Endothelial cell of umbilical vein (primary cell): ENCODE results near the gene ABR. TPM values are rescaled to one million over a fixed set of nuclear protein-coding genes. Genes with fewer than 3 reads are reported as not detected.

Experiments used
- BruUV-seq: library from RNA; stranded (reverse); fragments of 400-500 nt; replicated peaks from 2 replicates; lab custom pipeline; 2021; lab: Mats Ljungman, UMichigan
- CTCF ChIA-PET: fragments of 300-600, 350-600 bp; sonication (Branson Sonifier 250); formaldehyde crosslinking; loops from one replicate; lab custom pipeline; 2021; ENCODE audit warnings: antibody characterized with exemption, inconsistent platforms; lab: Charles Lee
- POLR2A ChIA-PET: fragments of 300-600, 350-600 bp; sonication (Branson Sonifier 250); formaldehyde crosslinking; loops from one replicate; lab custom pipeline; 2021; ENCODE audit warnings: antibody characterized with exemption, inconsistent platforms; lab: Charles Lee
- DNase-seq: peaks from one replicate; pipeline ENCODE4 v3.0.0-alpha.2; 2011; ENCODE audit warnings: low read depth, low spot score
- FAIRE-seq: peaks from 2 replicates; lab custom pipeline; 2011; peaks lifted over from hg19 to GRCh38; lab: Jason Lieb, UNC
- H2AFZ ChIP-seq: 2 replicates; pipeline ENCODE4 v1.6.0; 2012; ENCODE audit warnings: low read depth, low read length, control low read depth, inconsistent platforms
- H3K27ac ChIP-seq: 2 replicates; pipeline ENCODE4 v1.5.1; 2011; ENCODE audit warnings: low read depth, mild to moderate bottlenecking, control low read depth, low read length, moderate library complexity; ENCODE audit not compliant: insufficient read depth
- H3K27me3 ChIP-seq, 2 experiments: 2 replicates each; pipeline versions ENCODE4 v1.6.0 to v1.6.1; 2011; ENCODE audit warnings: low read length in 2 of 2, mixed read lengths in 1 of 2; ENCODE audit not compliant: control insufficient read depth in 2 of 2, insufficient read depth in 2 of 2
- H3K36me3 ChIP-seq, 2 experiments: 2 replicates in 1 of 2; 3 replicates in 1 of 2; pipeline ENCODE4 v1.5.1; 2011; ENCODE audit warnings: low read length in 2 of 2, mild to moderate bottlenecking in 1 of 2, moderate library complexity in 1 of 2; ENCODE audit not compliant: control insufficient read depth in 2 of 2, insufficient read depth in 2 of 2; ENCODE audit errors: extremely low read depth in 1 of 2
- H3K4me1 ChIP-seq: 3 replicates; pipeline ENCODE4 v1.5.1; 2011; ENCODE audit warnings: mild to moderate bottlenecking, low read length; ENCODE audit not compliant: control insufficient read depth, insufficient read depth; ENCODE audit errors: extremely low read depth
- H3K4me2 ChIP-seq: 2 replicates; pipeline ENCODE4 v1.6.1; 2011; ENCODE audit warnings: low read length, control low read depth, mixed read lengths; ENCODE audit not compliant: insufficient read depth
- H3K4me3 ChIP-seq, 3 experiments: fragments of 200-600 bp in 1 of 3; sonication (generic), shearing (Covaris generic) in 1 of 3; replicated peaks in 1 of 3; 2 replicates each; pipeline ENCODE4 v1.5.1; 2011 to 2016; ENCODE audit warnings: control low read depth in 3 of 3, low read length in 3 of 3, mild to moderate bottlenecking in 2 of 3, inconsistent platforms in 1 of 3, low read depth in 1 of 3, moderate library complexity in 1 of 3; ENCODE audit not compliant: insufficient read depth in 1 of 3
- H3K79me2 ChIP-seq: 2 replicates; pipeline ENCODE4 v1.6.0; 2012; ENCODE audit warnings: low read length, inconsistent platforms; ENCODE audit not compliant: control insufficient read depth, insufficient read depth
- H3K9ac ChIP-seq: replicated peaks from 2 replicates; pipeline ENCODE3; 2011; ENCODE audit warnings: low read length, control low read depth; ENCODE audit not compliant: insufficient read depth; ENCODE audit errors: extremely low read depth
- H3K9me1 ChIP-seq: replicated peaks from 3 replicates; pipeline ENCODE4 v1.6.0; 2011; ENCODE audit warnings: mild to moderate bottlenecking, low read length; ENCODE audit not compliant: control insufficient read depth, insufficient read depth; ENCODE audit errors: extremely low read depth
- H3K9me3 ChIP-seq: replicated peaks from 2 replicates; pipeline ENCODE4 v1.5.1; 2012; ENCODE audit warnings: low read length, inconsistent platforms; ENCODE audit not compliant: control insufficient read depth, insufficient read depth
- H4K20me1 ChIP-seq: replicated peaks from 2 replicates; pipeline ENCODE3; 2011; ENCODE audit warnings: mild to moderate bottlenecking, low read length; ENCODE audit not compliant: control insufficient read depth, insufficient read depth; ENCODE audit errors: extremely low read depth
- EZH2 ChIP-seq: IDR thresholded peaks from 2 replicates; pipeline ENCODE4 v1.6.1; 2012; ENCODE audit warnings: borderline replicate concordance, low read depth, mild to moderate bottlenecking, moderate library complexity, low read length, inconsistent platforms; ENCODE audit not compliant: severe bottlenecking
- FOS ChIP-seq: IDR thresholded peaks from 2 replicates; pipeline ENCODE4 v1.6.1; 2011; ENCODE audit warnings: mild to moderate bottlenecking, low read length, moderate library complexity, borderline replicate concordance; ENCODE audit not compliant: insufficient read depth
- GATA2 ChIP-seq: IDR thresholded peaks from 2 replicates; pipeline ENCODE4 v1.7.0; 2011; ENCODE audit warnings: low read depth, mild to moderate bottlenecking, moderate library complexity, mixed read lengths, low read length; ENCODE audit not compliant: insufficient read length, insufficient read depth
- JUN ChIP-seq: IDR thresholded peaks from 2 replicates; pipeline ENCODE4 v1.6.1; 2011; ENCODE audit warnings: borderline replicate concordance, low read depth; ENCODE audit not compliant: insufficient read length, insufficient read depth
- MYC ChIP-seq: IDR thresholded peaks from one replicate; pipeline ENCODE4 v1.6.1; 2011; ENCODE audit warnings: mild to moderate bottlenecking, low read depth, low read length
- POLR2A ChIP-seq: IDR thresholded peaks from 2 replicates; pipeline ENCODE4 v1.6.1; 2012; ENCODE audit warnings: low read depth, mild to moderate bottlenecking, control low read depth, low read length
- POLR2AphosphoS5 ChIP-seq: IDR thresholded peaks from 2 replicates; pipeline ENCODE4 v1.6.1; 2012; ENCODE audit warnings: low read depth, mild to moderate bottlenecking, control low read depth, low read length, moderate library complexity; ENCODE audit not compliant: insufficient read depth
- dilution Hi-C: fragments of 300-500 bp; cut with MboI; formaldehyde crosslinking; loops from one replicate; pipeline ENCODE4 v1.15.0; 2019; ENCODE audit warnings: low sequenced_read_pairs; ENCODE audit not compliant: extremely low pct_ligation_motif_present
- intact Hi-C: fragments of 100-400 bp; cut with micrococcal nuclease; formaldehyde crosslinking; loops from one replicate; pipeline ENCODE4 v1.10.0; 2022
- polyA plus RNA-seq, 4 experiments: library from polyadenylated mRNA; depleted of rRNA in 3 of 4; stranded (reverse) in 3 of 4; unstranded in 1 of 4; fragments of >200 nt; gene quantifications; 2 replicates each; pipeline versions ENCODE4 v1.2.1 to v1.2.3, GENCODE V29; 2011 to 2012; ENCODE audit warnings: missing spikeins in 1 of 4
- total RNA-seq: library from RNA; stranded (reverse); gene quantifications from 2 replicates; pipeline ENCODE4 v1.2.3, GENCODE V29; 2021
- TF ChIP-seq, protein P1 (sequence below): IDR thresholded peaks from 2 replicates; pipeline ENCODE4 v1.6.1; 2011; ENCODE audit not compliant: insufficient read depth, insufficient read length
- TF ChIP-seq, protein P2 (sequence below), 2 donors: IDR thresholded peaks; 1 replicate in 1 of 2; 2 replicates in 1 of 2; pipeline ENCODE4 v1.5.1; 2011; ENCODE audit warnings: low read length in 2 of 2, mild to moderate bottlenecking in 2 of 2, moderate library complexity in 2 of 2, control low read depth in 1 of 2, inconsistent platforms in 1 of 2, low read depth in 1 of 2; ENCODE audit not compliant: insufficient read depth in 1 of 2; ENCODE audit errors: extremely low read depth in 1 of 2

Gene ABR
- total and polyA plus RNA-seq, 2 donors (not counting 3 experiments of a cell fraction or from before 2014, with no cell fraction given), result 83.5 to 96.8 TPM

GRCh38 chr17:1068356-1068755 is 111.4 kb downstream of the ABR start:
- no TSS peak for BruUV-seq
- dilution Hi-C loops (no loop called here), intact Hi-C loops (no loop called here)
- TF ChIP-seq POLR2AphosphoS5 (no peak), MYC (no peak), EZH2 (no peak), GATA2 (no peak), POLR2A (no peak), JUN (no peak), FOS (no peak)
- TF ChIP-seq, protein P1, sequence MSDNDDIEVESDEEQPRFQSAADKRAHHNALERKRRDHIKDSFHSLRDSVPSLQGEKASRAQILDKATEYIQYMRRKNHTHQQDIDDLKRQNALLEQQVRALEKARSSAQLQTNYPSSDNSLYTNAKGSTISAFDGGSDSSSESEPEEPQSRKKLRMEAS, result no peak
- TF ChIP-seq, protein P2, sequence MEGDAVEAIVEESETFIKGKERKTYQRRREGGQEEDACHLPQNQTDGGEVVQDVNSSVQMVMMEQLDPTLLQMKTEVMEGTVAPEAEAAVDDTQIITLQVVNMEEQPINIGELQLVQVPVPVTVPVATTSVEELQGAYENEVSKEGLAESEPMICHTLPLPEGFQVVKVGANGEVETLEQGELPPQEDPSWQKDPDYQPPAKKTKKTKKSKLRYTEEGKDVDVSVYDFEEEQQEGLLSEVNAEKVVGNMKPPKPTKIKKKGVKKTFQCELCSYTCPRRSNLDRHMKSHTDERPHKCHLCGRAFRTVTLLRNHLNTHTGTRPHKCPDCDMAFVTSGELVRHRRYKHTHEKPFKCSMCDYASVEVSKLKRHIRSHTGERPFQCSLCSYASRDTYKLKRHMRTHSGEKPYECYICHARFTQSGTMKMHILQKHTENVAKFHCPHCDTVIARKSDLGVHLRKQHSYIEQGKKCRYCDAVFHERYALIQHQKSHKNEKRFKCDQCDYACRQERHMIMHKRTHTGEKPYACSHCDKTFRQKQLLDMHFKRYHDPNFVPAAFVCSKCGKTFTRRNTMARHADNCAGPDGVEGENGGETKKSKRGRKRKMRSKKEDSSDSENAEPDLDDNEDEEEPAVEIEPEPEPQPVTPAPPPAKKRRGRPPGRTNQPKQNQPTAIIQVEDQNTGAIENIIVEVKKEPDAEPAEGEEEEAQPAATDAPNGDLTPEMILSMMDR (IDR thresholded peaks at IDR 0.05; ENCODE audit: extremely low read depth in 1 of 2, insufficient read depth in 1 of 2, low read depth in 1 of 2, low read length in 2 of 2), result no peak
- Histone ChIP-seq H3K4me2 (no peak overlapping the region), H3K9ac (no peak overlapping the region), H4K20me1 (no peaks in the 10 kb centered on the region), H3K9me1 (no peaks in the 10 kb centered on the region), H3K4me1 (no peaks in the 10 kb centered on the region), H3K27me3 (no peaks in the 10 kb centered on the region), H3K4me3 (no peak overlapping the region), H3K27ac (no peak overlapping the region), H3K79me2 (no peaks in the 10 kb centered on the region), H2AFZ (no peak overlapping the region), H3K36me3 (peaks cover 7 to 34% of the 10 kb centered on the region in 2 experiments), H3K9me3 (no peaks in the 10 kb centered on the region)
- FAIRE-seq, result no peak
- ChIA-PET POLR2A (no interaction called here), CTCF (interaction anchor here (1.5 to 2.2 kb wide), 2 partner anchors 10 to 12 kb away, joined by 6 to 7 read pairs; no protein-coding TSS in a partner anchor)
- DNase-seq, result no peak
